ENCODE data around the gene DNPH1. TPM values are rescaled to one million over a fixed set of nuclear protein-coding genes. Genes with fewer than 3 reads are reported as not detected.
A peak's percentile ranks its signal among the peaks of the same experiment; 100 is the strongest.

DNPH1 gene
- total and polyA plus RNA-seq, 9 of the 15 experiments (the other 6 are each of a cell fraction or from before 2014, with no cell fraction given): 7.3 to 300 (median 68.7) TPM

GRCh38 chr6:43267619-43268354 lies 38.5 kb upstream of the DNPH1 start (continued):
- TF ChIP-seq CHD7 (IDR thresholded peaks at IDR 0.05; ENCODE audit: low read depth, low read length) (no peak), ZBTB40 (IDR thresholded peaks at IDR 0.05) (peak; percentile 16; the same call in 1 of the 2 replicates), ZBTB40 (CRISPR knock-in tag; IDR thresholded peaks at IDR 0.05) (no peak), SOX6 (IDR thresholded peaks at IDR 0.05) (peak; percentile 64), NCOA4 (IDR thresholded peaks at IDR 0.05; ENCODE audit: partially characterized antibody) (no peak)
